ENCODE data around the gene DMRTB1.

DNA sequence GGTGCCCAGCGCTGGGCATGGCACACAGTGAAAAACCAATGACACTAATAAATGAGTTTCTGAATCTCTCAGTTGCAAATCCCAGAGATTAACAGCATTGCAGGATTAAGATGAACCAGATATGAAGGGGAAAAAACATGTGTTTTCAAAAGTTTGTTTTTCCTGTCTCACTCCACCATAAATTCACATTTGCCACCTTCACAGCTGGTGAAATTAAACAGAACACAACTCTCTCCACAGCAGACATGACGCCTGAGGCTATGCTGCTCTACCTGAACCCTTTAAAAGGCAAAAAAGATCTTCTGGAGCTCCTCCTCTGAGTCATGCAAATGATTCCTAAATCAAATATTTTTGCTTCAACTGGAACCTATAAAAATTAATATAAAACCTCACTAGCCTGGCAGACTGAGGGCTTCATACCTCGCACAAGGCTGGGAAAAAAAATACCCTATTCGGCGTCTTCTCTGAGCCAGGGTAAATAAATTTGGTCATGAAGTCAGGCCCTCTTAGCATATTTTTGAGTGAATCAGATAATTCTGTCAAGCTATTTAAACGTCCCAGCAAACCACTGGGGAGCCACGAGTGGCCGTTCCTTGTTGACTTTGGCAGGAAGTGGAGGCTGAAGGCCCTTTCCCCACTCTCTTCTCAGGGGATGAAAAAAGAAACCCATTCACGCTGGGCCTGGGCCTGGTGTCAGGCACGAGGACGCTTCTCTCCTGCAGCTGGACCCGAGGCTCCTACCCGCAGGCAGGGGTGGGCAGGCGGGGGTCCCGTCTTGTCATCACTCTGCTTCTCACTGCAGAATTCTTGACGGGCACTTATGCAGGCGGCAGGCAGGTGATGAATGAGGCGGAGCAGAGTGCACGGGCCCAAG is 53.0 kb downstream of the DMRTB1 start:
- TF ChIP-seq, protein P1, sequence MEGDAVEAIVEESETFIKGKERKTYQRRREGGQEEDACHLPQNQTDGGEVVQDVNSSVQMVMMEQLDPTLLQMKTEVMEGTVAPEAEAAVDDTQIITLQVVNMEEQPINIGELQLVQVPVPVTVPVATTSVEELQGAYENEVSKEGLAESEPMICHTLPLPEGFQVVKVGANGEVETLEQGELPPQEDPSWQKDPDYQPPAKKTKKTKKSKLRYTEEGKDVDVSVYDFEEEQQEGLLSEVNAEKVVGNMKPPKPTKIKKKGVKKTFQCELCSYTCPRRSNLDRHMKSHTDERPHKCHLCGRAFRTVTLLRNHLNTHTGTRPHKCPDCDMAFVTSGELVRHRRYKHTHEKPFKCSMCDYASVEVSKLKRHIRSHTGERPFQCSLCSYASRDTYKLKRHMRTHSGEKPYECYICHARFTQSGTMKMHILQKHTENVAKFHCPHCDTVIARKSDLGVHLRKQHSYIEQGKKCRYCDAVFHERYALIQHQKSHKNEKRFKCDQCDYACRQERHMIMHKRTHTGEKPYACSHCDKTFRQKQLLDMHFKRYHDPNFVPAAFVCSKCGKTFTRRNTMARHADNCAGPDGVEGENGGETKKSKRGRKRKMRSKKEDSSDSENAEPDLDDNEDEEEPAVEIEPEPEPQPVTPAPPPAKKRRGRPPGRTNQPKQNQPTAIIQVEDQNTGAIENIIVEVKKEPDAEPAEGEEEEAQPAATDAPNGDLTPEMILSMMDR (IDR thresholded peaks at IDR 0.05; ENCODE audit: borderline replicate concordance, extremely low read depth, low read length, poor library complexity, severe bottlenecking), result no peak
- no peak for TF ChIP-seq EZH2 (IDR thresholded peaks at IDR 0.05; ENCODE audit: borderline replicate concordance, low read depth, low read length, severe bottlenecking)

All from DND-41 (cell line).